K562 (cell line): ENCODE measurements around the gene TTC21A. TPM values are rescaled to one million over a fixed set of nuclear protein-coding genes. Genes with fewer than 3 reads are reported as not detected.

Source experiments
- ATAC-seq: fragments of 200-7000 bp; cut with Tn5 transposase; 3 replicates; pipeline ENCODE4 v1.9.1; 2020; ENCODE audit warnings: moderate library complexity
- BruUV-seq: library from RNA; stranded (reverse); fragments of 400-500 nt; replicated peaks from 2 replicates; lab custom pipeline; 2021; lab: Mats Ljungman, UMichigan
- CTCF ChIA-PET: fragments of 300-600 bp; formaldehyde crosslinking; extraction: SDS; loops from one replicate; lab custom pipeline; 2021; ENCODE audit warnings: low intra/inter-chr PET ratio; lab: Yijun Ruan, JAX
- POLR2A ChIA-PET: fragments of 300-600, 350-650 bp; sonication (Branson Sonifier 250); formaldehyde crosslinking; extraction: SDS; loops from one replicate; lab custom pipeline; 2021; ENCODE audit warnings: antibody characterized with exemption, inconsistent platforms; lab: Yijun Ruan, JAX
- DNase-seq, 4 experiments: peaks; one replicate each; pipeline versions ENCODE4 v3.0.0 to v3.0.0-alpha.2; 2011 to 2018; ENCODE audit warnings: low spot score in 3 of 4, mixed read lengths in 3 of 4; ENCODE audit errors: extremely low read depth in 1 of 4
- FAIRE-seq: peaks from 2 replicates; lab custom pipeline; 2011; peaks lifted over from hg19 to GRCh38; lab: Jason Lieb, UNC
- H2AFZ ChIP-seq: 2 replicates; pipeline ENCODE4 v1.6.0; 2011; ENCODE audit warnings: low read depth, low read length, control low read depth, inconsistent platforms
- H3K27ac ChIP-seq: fragments of 200-600 bp; 3 replicates; pipeline ENCODE4 v1.8.0; 2011; ENCODE audit warnings: low read depth, mild to moderate bottlenecking, control low read depth, inconsistent platforms, low read length, moderate library complexity, mixed read lengths; ENCODE audit errors: extremely low read depth
- H3K27me3 ChIP-seq, 2 experiments: fragments of 300-600 bp in 1 of 2; 2 replicates in 1 of 2; 3 replicates in 1 of 2; pipeline versions ENCODE4 v1.6.0 to v1.8.0; 2011; ENCODE audit warnings: inconsistent platforms in 2 of 2, low read length in 2 of 2, mild to moderate bottlenecking in 1 of 2, mixed read lengths in 1 of 2, moderate library complexity in 1 of 2; ENCODE audit not compliant: control insufficient read depth in 2 of 2, insufficient read depth in 2 of 2
- H3K36me3 ChIP-seq: fragments of 300-600 bp; 3 replicates; pipeline ENCODE4 v1.8.0; 2011; ENCODE audit warnings: mild to moderate bottlenecking, low read length, inconsistent platforms; ENCODE audit not compliant: control insufficient read depth, insufficient read depth
- H3K4me1 ChIP-seq, 2 experiments: fragments of 200-600 bp in 1 of 2; replicated peaks in 1 of 2; 2 replicates in 1 of 2; 3 replicates in 1 of 2; pipeline versions ENCODE4 v1.5.1 to v1.8.0; 2011; ENCODE audit warnings: inconsistent platforms in 2 of 2, low read length in 2 of 2, mild to moderate bottlenecking in 1 of 2, mixed read lengths in 1 of 2, moderate library complexity in 1 of 2; ENCODE audit not compliant: control insufficient read depth in 2 of 2, insufficient read depth in 2 of 2
- H3K4me2 ChIP-seq: 2 replicates; pipeline ENCODE4 v1.6.1; 2011; ENCODE audit warnings: low read length, control low read depth, inconsistent platforms, mixed read lengths; ENCODE audit not compliant: insufficient read depth
- H3K4me3 ChIP-seq: fragments of 200-600 bp; sonication (generic), shearing (Covaris generic); 2 replicates; pipeline ENCODE4 v1.5.1; 2016; ENCODE audit warnings: control low read depth, inconsistent platforms
- H3K79me2 ChIP-seq: fragments of 200-600 bp; 3 replicates; pipeline ENCODE4 v1.8.0; 2011; ENCODE audit warnings: low read length, inconsistent platforms; ENCODE audit not compliant: control insufficient read depth, insufficient read depth
- H3K9ac ChIP-seq, 2 experiments: 2 replicates each; pipeline versions ENCODE4 v1.6.0 to v1.6.1; 2011; ENCODE audit warnings: low read depth in 2 of 2, low read length in 2 of 2, control low read depth in 1 of 2, inconsistent platforms in 1 of 2, mild to moderate bottlenecking in 1 of 2, mixed read lengths in 1 of 2; ENCODE audit not compliant: insufficient read depth in 1 of 2
- H3K9me1 ChIP-seq: one replicate; pipeline ENCODE4 v1.6.0; 2011; ENCODE audit warnings: inconsistent platforms, mild to moderate bottlenecking, low read length, moderate library complexity; ENCODE audit not compliant: control insufficient read depth, insufficient read depth
- H3K9me3 ChIP-seq: replicated peaks from 2 replicates; pipeline ENCODE4 v1.5.1; 2011; ENCODE audit warnings: low read depth, low read length, inconsistent platforms; ENCODE audit not compliant: control insufficient read depth, insufficient read depth
- H4K20me1 ChIP-seq: replicated peaks from 2 replicates; pipeline ENCODE4 v1.6.1; 2011; ENCODE audit warnings: low read length, inconsistent platforms, mixed read lengths; ENCODE audit not compliant: control insufficient read depth, insufficient read depth
- BCOR ChIP-seq: fragments of 450-650 bp; IDR thresholded peaks from 2 replicates; pipeline ENCODE4 v1.6.1; 2016
- ELF2 ChIP-seq: fragments of 250-450 bp; sonication (Bioruptor Pico); IDR thresholded peaks from 2 replicates; pipeline ENCODE4 v1.5.0; 2021; ENCODE audit warnings: mild to moderate bottlenecking
- KAT8 ChIP-seq: fragments of 450-650 bp; IDR thresholded peaks from 2 replicates; pipeline ENCODE4 v1.6.1; 2016; ENCODE audit warnings: low read depth, mild to moderate bottlenecking
- MXI1 ChIP-seq: IDR thresholded peaks from 2 replicates; pipeline ENCODE4 v1.6.1; 2011; ENCODE audit warnings: low read depth, mild to moderate bottlenecking, improper control_type of control experiment, low read length
- NR2C2 ChIP-seq, 2 experiments: fragments of 200-800 bp in 1 of 2; sonication (Bioruptor generic) in 1 of 2; sonication (generic) in 1 of 2; formaldehyde crosslinking in 1 of 2; IDR thresholded peaks; 2 replicates each; pipeline versions ENCODE4 v1.6.1 to v1.8.0; 2016 to 2022; ENCODE audit warnings: mild to moderate bottlenecking in 1 of 2, missing compliant biosample characterization in 1 of 2, missing genetic modification characterization in 1 of 2, missing genetic modification reagents in 1 of 2
- POLR2B ChIP-seq: fragments of 450-650 bp; IDR thresholded peaks from 2 replicates; pipeline ENCODE4 v1.6.1; 2018; ENCODE audit warnings: low read depth; ENCODE audit not compliant: partially characterized antibody
- YBX1 ChIP-seq: fragments of 450-650 bp; IDR thresholded peaks from 2 replicates; pipeline ENCODE4 v1.7.1; 2016; ENCODE audit warnings: mild to moderate bottlenecking
- WGBS: fragments of 100-300 bp; shearing (Covaris generic); methylation state at CpG from one replicate; pipeline ENCODE4 v1.1.6; 2016; ENCODE audit warnings: low coverage, mixed read lengths; ENCODE audit not compliant: insufficient coverage; ENCODE audit errors: missing lambda C conversion rate; 5-methylcytosine and 5-hydroxymethylcytosine counted together
- in situ Hi-C: fragments of 300-500 bp; cut with MboI; formaldehyde crosslinking; loops from 4 replicates; pipeline ENCODE4 v1.15.0; 2018; ENCODE audit warnings: inconsistent platforms, mixed read lengths
- intact Hi-C: fragments of 100-400 bp; cut with micrococcal nuclease; formaldehyde crosslinking; loops from 2 replicates; pipeline ENCODE4 v1.14.2; 2022
- polyA plus RNA-seq, 8 experiments: library from polyadenylated mRNA; depleted of rRNA in 4 of 8; stranded (reverse) in 5 of 8; unstranded in 3 of 8; fragments of >200 nt; fragmentation: Nextera tagmentation in 2 of 8; fragmentation: Illumina TruSeq in 1 of 8; extraction: Ambion mirVana in 2 of 8; extraction: Trizol in 1 of 8; gene quantifications; 2 replicates each; pipeline versions ENCODE4 v1.2.1 to v1.2.3, GENCODE V29; 2011 to 2014; ENCODE audit warnings: inconsistent platforms in 1 of 8, missing spikeins in 1 of 8
- total RNA-seq, 7 experiments: library from RNA; depleted of rRNA in 6 of 7; stranded (reverse); fragments of >200 nt in 6 of 7; fragmentation: Illumina TruSeq in 2 of 7; extraction: Trizol in 2 of 7; gene quantifications; 2 replicates each; pipeline versions ENCODE4 v1.2.1 to v1.2.3, GENCODE V29; 2011 to 2021; ENCODE audit warnings: low replicate concordance in 1 of 7
- TF ChIP-seq, protein P1 (sequence below): sonication (generic); formaldehyde crosslinking; IDR thresholded peaks from 2 replicates; pipeline ENCODE4 v1.8.0; 2022; ENCODE audit warnings: missing genetic modification reagents, mild to moderate bottlenecking, moderate library complexity, borderline replicate concordance
- TF ChIP-seq, protein P2 (sequence below), 2 experiments: fragments of 450-650 bp; IDR thresholded peaks; 2 replicates each; pipeline ENCODE4 v1.6.1; 2016; ENCODE audit warnings: mild to moderate bottlenecking in 2 of 2, borderline replicate concordance in 1 of 2, low read depth in 1 of 2, moderate library complexity in 1 of 2

TTC21A gene
- total and polyA plus RNA-seq, 9 of the 15 experiments (the other 6 are each of a cell fraction or from before 2014, with no cell fraction given): 0.22 to 1.4 (median 0.70) TPM

DNA sequence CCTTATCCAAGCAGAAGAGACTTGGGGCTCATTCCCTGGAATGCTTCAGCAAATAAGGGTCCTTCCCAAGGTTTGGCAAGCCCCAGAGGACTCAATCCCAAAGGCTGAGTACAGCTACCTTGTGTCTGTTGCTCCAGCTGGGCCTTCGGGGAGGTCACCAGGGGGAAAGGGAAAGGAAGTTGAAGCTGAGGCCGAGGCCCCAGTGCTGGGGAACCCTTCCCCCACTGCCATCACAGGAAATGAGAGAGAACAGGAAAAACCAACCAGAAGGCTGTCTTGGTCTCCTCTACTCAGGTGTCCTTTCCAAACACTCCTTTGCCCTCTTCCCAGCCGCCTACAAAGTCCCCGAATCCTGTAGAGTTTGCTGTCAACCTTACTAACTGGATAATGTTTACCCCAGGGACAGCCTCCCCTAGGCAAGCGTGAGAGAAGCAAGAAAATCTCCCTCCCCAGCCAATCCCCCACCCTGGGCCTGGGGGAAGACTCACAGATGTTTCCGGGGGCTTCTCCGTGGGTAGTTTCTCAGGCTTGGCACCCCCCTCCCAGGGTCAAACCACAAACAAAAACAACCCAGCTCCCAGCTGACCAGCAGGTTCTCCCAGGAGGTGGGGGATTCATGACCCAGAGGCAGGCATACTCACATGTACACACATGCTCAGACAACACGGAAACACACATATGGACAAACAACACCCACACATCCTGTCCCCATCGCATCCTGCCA, 40.4 kb downstream of the TTC21A start (continued):
- TF ChIP-seq NR2C2 (CRISPR knock-in tag; IDR thresholded peaks at IDR 0.05): no peak
- peak; percentile 55; the same call in 1 of the 2 replicates for TF ChIP-seq NR2C2 (tag; IDR thresholded peaks at IDR 0.05)
- TF ChIP-seq, protein P1, sequence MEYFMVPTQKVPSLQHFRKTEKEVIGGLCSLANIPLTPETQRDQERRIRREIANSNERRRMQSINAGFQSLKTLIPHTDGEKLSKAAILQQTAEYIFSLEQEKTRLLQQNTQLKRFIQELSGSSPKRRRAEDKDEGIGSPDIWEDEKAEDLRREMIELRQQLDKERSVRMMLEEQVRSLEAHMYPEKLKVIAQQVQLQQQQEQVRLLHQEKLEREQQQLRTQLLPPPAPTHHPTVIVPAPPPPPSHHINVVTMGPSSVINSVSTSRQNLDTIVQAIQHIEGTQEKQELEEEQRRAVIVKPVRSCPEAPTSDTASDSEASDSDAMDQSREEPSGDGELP (CRISPR knock-in tag): peak; percentile 41; the same call in 1 of the 2 replicates

DNA sequence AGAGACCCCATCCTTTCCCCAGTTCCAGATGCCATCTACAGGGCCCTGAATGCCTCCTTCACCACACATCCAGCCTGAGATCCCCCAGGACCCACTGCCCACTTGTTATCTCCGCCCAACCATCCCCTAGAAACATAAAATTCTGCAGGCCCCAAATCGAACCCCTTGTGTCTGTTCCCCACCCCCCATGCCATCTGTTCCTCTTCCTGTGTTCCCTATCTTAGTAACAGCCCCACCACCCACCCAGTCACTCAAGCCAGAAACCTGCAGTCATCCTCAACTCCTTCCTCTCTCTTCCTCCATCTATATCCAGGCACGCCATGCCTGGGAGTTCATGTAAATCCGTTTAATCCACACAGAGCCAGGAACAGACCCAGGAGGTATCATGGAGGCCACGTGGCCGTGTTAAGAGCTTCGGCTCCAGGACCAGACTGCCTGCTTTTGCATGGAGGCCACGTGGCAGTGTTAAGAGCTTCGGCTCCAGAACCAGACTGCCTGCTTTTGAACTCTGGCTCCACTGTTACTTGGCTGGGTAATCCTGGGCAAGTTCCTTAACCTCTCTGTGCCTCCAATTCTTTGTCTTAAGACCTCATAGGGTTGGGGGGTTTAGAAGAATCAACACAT, 41.1 kb downstream of the TTC21A start:
- ATAC-seq (no peak), FAIRE-seq (no peak), DNase-seq (peak in 3 of 4 experiments; percentile 50 to 58 (median 50))
- ChIA-PET POLR2A (interaction anchor here (0.6 to 1.9 kb wide), 6 partner anchors 10 to 37 kb away, joined by 3 to 10 read pairs (median 4); no protein-coding TSS in a partner anchor), CTCF (no interaction called here)
- Histone ChIP-seq H3K9me3 (no peaks in the 10 kb centered on the region), H3K9ac (peak overlapping the region; percentile 18 to 62; a peak in 3 of 4 replicates), H3K4me1 (peaks cover 59 to 69% of the 10 kb centered on the region in 2 experiments), H3K36me3 (peaks cover 62% of the 10 kb centered on the region), H3K27me3 (no peaks in the 10 kb centered on the region; a peak in 1 of 5 replicates), H3K4me3 (peak overlapping the region; percentile 5; the same call in 1 of the 2 replicates), H3K9me1 (peaks cover 35% of the 10 kb centered on the region), H2AFZ (no peak overlapping the region; the same call in 1 of the 2 replicates), H4K20me1 (peaks cover 65% of the 10 kb centered on the region), H3K27ac (peak overlapping the region; percentile 35), H3K79me2 (peaks cover 75% of the 10 kb centered on the region), H3K4me2 (peak overlapping the region; percentile 69)
- intact Hi-C loops: loop anchor here (2.0 kb wide), 1 partner anchor 22 kb away; no protein-coding TSS in a partner anchor
- no TSS peak for BruUV-seq
- in situ Hi-C loops: no loop called here
- WGBS: 41% methylated on average over 7 of the region's 9 CpGs
- TF ChIP-seq POLR2B (peak; percentile 23), ELF2 (CRISPR knock-in tag) (no peak), KAT8 (no peak), BCOR (peak; percentile 46; the same call in 1 of the 2 replicates), YBX1 (no peak), MXI1 (no peak)
- TF ChIP-seq, protein P2, sequence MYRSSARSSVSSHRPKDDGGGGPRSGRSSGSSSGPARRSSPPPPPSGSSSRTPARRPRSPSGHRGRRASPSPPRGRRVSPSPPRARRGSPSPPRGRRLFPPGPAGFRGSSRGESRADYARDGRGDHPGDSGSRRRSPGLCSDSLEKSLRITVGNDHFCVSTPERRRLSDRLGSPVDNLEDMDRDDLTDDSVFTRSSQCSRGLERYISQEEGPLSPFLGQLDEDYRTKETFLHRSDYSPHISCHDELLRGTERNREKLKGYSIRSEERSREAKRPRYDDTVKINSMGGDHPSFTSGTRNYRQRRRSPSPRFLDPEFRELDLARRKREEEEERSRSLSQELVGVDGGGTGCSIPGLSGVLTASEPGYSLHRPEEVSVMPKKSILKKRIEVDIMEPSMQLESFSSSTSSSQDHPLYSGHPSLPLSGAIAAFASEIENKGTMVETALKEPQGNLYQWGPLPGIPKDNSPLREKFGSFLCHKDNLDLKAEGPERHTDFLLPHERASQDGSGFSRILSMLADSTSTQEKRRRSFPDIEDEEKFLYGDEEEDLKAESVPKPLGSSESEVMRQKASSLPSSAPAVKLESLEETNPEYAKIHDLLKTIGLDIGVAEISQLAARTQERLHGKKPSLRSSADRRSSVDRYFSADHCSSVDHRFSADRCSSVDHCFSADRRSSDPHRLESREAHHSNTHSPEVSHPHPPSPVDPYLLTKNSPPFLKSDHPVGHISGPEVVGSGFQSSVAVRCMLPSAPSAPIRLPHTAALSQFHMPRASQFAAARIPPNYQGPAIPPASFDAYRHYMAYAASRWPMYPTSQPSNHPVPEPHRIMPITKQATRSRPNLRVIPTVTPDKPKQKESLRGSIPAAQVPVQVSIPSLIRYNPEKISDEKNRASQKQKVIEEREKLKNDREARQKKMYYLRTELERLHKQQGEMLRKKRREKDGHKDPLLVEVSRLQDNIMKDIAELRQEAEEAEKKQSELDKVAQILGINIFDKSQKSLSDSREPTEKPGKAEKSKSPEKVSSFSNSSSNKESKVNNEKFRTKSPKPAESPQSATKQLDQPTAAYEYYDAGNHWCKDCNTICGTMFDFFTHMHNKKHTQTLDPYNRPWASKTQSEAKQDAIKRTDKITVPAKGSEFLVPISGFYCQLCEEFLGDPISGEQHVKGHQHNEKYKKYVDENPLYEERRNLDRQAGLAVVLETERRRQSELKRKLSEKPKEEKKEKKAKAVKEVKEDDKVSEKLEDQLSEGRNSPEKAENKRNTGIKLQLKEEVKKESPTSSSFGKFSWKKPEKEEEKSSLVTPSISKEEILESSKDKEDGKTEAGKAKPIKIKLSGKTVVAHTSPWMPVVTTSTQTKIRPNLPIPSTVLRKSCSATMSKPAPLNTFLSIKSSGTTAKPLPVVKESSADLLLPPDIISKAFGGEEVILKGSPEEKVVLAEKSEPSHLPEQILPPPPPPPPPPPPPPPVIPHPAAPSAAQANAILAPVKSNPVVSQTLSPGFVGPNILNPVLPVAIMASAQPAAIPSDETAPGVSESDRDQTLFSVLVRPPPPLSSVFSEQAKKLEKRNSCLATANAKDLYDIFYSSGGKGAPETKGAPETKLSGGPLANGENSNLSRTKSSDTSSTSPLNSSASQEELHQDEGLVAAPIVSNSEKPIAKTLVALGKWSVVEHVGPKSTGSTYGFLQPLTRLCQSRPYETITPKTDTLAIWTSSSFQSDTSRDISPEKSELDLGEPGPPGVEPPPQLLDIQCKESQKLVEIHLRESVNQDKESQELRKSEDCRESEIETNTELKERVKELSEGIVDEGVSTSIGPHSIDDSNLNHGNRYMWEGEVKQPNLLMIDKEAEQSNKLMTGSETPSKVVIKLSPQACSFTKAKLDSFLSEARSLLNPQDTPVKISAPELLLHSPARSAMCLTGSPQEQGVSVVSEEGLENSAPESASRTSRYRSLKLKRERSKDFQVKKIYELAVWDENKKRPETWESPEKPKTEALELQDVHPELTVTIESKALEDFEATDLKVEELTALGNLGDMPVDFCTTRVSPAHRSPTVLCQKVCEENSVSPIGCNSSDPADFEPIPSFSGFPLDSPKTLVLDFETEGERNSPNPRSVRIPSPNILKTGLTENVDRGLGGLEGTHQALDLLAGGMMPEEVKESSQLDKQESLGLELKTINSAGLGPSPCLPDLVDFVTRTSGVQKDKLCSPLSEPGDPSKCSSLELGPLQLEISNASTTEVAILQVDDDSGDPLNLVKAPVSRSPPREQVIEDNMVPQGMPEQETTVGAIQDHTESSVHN (IDR thresholded peaks at IDR 0.05; ENCODE audit: borderline replicate concordance in 1 of 2, low read depth in 1 of 2): no peak
